Measurements from ENCODE around the gene MXRA8.
A peak's percentile ranks its signal among the peaks of the same experiment; 100 is the strongest.
"Not testable (repeated sequence)": the region's sequence is repeated elsewhere in the genome, so short reads cannot be mapped to it uniquely, and the experiment has no call there.

The MXRA8 gene

DNA sequence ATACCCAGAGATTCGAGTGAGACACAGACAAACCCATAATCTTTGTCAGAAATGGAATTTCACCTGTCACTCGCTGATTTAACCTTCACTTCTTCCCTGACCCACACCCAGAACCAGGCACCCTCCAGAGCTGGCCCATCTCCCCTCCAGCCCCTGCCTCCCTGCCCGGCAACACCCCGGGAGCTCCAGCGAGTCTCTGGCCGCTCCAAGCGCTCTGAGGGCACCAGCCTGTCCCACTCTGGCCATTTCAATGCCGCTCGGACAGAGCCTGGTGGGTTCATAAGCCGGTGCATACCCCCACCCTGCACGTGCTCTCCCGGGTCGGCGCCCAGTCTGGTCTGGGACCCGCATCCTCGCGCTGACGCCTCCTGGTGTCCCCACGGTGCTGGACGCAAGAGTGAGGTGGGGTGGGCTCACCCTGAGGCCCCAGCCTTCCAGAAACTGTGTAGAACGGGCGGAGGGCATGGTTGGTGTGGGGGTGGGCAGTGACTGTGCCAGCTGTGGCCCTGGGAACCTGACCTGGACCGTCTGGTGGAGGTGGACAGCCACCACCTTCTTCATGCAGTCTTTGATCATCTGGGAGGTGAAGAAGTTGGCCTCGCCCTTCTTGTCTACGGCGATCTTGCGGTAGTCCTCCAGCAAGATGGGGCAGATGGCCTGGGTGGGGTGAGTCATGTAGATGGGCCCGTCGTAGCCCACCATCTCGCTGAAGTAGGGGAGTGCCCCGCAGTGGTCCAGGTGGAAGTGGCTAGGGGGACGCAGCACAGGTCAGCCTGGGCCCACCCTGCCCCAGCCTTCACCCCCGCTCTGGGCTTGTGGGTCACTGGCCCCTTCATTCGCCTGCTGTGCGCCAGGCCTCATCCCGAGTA is 39.3 kb downstream of the MXRA8 start:
- no peak for DNase-seq (ENCODE audit: low read depth in 2 of 2)
- TF ChIP-seq, protein P1, sequence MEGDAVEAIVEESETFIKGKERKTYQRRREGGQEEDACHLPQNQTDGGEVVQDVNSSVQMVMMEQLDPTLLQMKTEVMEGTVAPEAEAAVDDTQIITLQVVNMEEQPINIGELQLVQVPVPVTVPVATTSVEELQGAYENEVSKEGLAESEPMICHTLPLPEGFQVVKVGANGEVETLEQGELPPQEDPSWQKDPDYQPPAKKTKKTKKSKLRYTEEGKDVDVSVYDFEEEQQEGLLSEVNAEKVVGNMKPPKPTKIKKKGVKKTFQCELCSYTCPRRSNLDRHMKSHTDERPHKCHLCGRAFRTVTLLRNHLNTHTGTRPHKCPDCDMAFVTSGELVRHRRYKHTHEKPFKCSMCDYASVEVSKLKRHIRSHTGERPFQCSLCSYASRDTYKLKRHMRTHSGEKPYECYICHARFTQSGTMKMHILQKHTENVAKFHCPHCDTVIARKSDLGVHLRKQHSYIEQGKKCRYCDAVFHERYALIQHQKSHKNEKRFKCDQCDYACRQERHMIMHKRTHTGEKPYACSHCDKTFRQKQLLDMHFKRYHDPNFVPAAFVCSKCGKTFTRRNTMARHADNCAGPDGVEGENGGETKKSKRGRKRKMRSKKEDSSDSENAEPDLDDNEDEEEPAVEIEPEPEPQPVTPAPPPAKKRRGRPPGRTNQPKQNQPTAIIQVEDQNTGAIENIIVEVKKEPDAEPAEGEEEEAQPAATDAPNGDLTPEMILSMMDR (IDR thresholded peaks at IDR 0.05; ENCODE audit: low read depth, low read length) = no peak
- no peak overlapping the region for H3K4me3 ChIP-seq (replicated peaks in 1 of 2; ENCODE audit: low read depth in 2 of 2, low read length in 2 of 2)

DNA sequence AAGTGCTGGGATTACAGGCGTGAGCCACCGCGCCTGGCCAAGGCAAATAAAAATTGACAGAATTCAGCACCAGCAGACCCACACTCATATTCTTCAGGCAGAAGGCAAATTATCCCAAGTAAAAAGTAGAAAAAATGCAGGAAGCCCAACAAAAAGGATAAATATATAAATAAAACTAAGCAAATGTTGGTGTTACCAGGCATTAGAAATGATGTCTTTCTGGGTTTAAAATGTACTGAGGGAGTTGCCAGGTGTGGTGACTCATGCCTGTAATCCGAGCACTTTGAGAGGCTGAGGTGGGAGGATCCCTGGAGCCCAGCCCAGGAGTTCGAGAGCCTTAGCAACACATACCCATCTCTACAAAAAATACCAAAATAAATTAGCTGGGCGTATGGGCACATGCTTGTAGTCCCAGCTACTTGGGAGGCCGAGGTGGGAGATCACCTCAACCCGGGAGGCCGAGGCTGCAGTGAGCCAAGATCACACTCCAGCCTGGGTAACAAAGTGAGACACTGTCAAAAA is 40.2 kb downstream of the MXRA8 start:
- no peak overlapping the region for H3K4me3 ChIP-seq (replicated peaks in 1 of 2; ENCODE audit: low read depth in 2 of 2, low read length in 2 of 2)
- peak; percentile 96 to 97 for DNase-seq (ENCODE audit: low read depth in 2 of 2)
- TF ChIP-seq, protein P1 (IDR thresholded peaks at IDR 0.05; ENCODE audit: low read depth, low read length) = no peak

DNA sequence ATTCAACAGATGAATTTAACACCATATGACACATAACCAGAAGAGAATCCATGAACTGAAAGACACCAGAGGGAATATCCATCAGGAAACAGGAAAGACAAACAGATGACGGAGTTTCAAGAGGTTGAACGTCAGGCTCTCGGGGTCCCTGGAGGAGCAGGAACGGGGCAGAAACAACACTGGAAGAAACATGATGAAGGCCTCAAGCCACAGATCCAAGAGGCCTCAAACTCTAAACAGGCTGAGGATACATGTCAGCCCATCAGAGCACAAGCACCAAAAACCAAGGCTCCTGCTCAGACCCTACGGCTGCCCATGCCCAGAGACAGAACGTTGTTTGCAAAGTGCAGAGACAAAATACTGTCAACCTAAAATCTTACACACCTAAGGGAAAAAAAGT is 40.9 kb downstream of the MXRA8 start:
- TF ChIP-seq, protein P1 (IDR thresholded peaks at IDR 0.05; ENCODE audit: low read depth, low read length) = no peak
- DNase-seq (ENCODE audit: low read depth in 2 of 2) = no peak

DNA sequence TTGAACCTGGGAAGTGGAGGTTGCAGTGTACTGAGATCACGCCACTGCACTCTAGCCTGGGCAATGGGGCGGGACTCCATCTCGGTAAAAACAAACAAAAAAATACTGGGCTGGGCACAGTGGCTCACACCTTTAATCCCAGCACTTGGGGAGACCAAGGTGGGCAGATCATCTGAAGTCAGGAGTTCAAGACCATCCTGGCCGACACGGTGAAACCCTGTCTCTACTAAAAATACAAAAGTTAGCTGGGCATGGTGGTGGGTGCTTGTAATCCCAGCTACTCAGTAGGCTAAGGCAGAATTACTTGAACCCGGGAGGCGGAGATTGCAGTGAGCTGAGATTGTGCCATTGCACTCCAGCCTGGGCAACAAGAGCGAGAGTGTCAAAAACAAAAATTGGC is 42.2 kb downstream of the MXRA8 start:
- H3K4me3 ChIP-seq (replicated peaks in 1 of 2; ENCODE audit: low read depth in 2 of 2, low read length in 2 of 2); DNase-seq (ENCODE audit: low read depth in 2 of 2): not testable (repeated sequence)

More for the DNA sequence above, 40.9 kb downstream of the MXRA8 start:
- no peak overlapping the region for H3K4me3 ChIP-seq (replicated peaks in 1 of 2; ENCODE audit: low read depth in 2 of 2, low read length in 2 of 2)

DNA sequence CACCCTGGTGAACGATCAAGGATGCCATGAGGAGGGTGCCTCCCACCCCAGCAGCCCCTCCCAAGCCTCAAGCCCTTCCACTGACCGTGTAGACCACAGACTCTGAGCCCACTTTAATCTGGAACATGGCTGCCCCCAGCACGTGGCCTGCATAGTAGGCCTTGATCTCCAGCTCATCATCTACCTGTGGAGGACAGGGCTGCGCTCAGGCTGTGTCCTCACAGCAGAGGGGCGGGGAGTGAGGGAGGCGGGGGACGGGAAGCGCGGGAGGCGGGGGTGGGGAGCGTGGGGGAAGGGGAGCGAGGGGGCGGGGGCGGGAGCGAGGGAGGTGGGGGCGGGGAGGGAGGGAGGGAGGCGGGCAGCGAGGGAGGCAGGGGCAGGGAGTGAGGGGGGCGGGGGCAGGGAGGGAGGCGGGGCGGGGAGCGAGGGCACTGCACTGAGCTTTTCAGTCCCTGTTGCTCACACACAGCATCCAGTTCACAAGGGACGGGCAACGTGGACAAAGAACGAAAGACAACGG is 42.9 kb downstream of the MXRA8 start:
- DNase-seq (ENCODE audit: low read depth in 2 of 2) = no peak

DNA sequence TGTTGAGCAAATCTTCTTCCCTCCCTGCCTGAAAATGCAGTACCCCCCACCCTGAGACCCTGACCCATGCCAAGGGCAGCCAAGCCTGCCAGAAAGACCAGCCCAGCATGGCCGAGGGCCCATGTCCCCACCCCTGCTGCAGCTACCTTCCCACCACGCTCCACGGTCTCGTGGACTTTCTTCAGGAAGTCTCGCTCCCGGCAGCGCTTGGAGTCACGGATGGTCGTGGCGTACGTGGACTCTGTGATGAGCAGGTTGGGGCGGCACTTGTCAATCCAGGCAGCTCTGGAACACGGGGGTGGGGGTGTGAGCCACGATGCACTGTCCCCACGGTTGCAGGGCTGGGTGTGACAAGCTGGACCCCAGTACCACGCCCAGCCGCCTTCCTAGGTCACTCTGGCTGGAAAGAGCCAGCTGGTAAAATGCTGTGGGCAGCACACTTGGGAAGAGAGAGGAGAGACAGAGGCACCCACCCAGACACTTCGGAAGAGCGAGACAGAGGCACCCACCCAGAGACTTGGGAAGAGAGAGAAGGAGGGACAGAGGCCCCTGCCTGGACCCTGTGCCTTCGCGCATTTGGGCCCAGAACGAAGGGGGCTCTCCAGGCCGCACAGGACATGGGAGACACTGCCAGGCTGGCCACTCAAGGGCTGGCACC is 43.5 kb downstream of the MXRA8 start:
- DNase-seq (ENCODE audit: low read depth in 2 of 2) = no peak
- H3K4me3 ChIP-seq (replicated peaks in 1 of 2; ENCODE audit: low read depth in 2 of 2, low read length in 2 of 2) = no peak overlapping the region
- TF ChIP-seq, protein P1 (IDR thresholded peaks at IDR 0.05; ENCODE audit: low read depth, low read length) = no peak

More for the DNA sequence above, 42.9 kb downstream of the MXRA8 start:
- TF ChIP-seq, protein P1 (IDR thresholded peaks at IDR 0.05; ENCODE audit: low read depth, low read length) = no peak
- no peak overlapping the region for H3K4me3 ChIP-seq (replicated peaks in 1 of 2; ENCODE audit: low read depth in 2 of 2, low read length in 2 of 2)

DNA sequence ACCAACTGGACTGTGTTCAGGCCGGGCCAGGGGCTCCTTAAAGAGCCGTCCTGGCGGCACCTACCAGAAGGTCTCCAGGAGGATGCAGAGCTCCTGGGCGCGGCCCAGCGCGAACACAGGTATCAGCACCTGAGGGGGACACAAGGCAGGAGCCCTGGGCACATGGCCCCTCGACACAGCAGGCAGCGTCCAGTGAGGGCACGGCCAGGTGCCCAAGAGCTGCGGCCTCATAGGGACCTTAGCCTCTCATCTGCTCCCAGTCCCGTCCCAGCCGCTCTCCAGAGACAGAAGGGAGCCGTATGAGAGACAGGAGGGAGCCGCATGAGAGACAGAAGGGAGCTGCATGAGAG is 44.1 kb downstream of the MXRA8 start:
- DNase-seq (ENCODE audit: low read depth in 2 of 2) = no peak
- H3K4me3 ChIP-seq (replicated peaks in 1 of 2; ENCODE audit: low read depth in 2 of 2, low read length in 2 of 2) = no peak overlapping the region
- TF ChIP-seq, protein P1 (IDR thresholded peaks at IDR 0.05; ENCODE audit: low read depth, low read length) = no peak

Data from cardiac fibroblast (primary cell).